Measurements from ENCODE around the gene ANAPC4.

GRCh38 chr4:25413261-25413660 is 36.2 kb downstream of the ANAPC4 start:
- TF ChIP-seq EP300 (IDR thresholded peaks at IDR 0.05) (no peak), CTCF (IDR thresholded peaks at IDR 0.05) (no peak)
